Measurements from ENCODE around the gene ZC3H18.

The ZC3H18 gene

DNA sequence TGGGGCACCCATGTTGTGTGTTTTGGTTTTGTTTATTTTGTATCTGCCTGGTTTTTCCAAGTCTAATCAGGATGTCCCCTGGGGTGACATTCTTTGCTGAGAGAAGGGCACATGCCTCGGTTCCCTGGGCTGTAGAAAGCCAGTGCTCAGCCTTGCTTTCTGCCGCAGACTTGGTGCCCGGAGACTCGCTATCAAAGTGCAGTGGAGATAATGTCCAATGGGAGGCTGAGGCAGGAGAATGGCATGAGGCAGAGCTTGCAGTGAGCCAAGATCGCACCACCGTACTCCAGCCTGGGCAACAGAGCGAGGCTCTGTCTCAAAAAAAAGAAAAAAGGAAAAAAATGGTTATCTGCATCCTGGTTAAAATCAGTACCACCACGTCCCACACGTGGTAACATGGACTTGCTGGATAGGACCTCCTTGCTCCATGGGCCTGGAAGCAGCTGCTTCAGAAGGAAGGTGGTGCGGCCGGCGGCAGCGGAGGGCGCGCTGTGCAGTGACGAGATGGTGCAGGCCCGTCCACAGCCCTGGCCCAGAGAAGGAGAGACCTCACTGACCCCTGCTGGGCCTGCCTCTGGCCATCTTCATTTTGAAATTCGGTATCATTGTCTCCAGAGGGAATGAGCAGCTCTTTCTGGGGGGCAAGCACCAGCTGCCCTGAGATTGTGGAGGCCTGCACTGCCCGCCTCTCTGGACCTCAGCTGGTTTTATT is 48.9 kb downstream of the ZC3H18 start:
- no peak for TF ChIP-seq CTCF (IDR thresholded peaks at IDR 0.05; ENCODE audit: borderline replicate concordance, insufficient read depth, low read depth, low read length)
- H3K4me3 ChIP-seq (ENCODE audit: low read depth, low read length) = no peak overlapping the region

DNA sequence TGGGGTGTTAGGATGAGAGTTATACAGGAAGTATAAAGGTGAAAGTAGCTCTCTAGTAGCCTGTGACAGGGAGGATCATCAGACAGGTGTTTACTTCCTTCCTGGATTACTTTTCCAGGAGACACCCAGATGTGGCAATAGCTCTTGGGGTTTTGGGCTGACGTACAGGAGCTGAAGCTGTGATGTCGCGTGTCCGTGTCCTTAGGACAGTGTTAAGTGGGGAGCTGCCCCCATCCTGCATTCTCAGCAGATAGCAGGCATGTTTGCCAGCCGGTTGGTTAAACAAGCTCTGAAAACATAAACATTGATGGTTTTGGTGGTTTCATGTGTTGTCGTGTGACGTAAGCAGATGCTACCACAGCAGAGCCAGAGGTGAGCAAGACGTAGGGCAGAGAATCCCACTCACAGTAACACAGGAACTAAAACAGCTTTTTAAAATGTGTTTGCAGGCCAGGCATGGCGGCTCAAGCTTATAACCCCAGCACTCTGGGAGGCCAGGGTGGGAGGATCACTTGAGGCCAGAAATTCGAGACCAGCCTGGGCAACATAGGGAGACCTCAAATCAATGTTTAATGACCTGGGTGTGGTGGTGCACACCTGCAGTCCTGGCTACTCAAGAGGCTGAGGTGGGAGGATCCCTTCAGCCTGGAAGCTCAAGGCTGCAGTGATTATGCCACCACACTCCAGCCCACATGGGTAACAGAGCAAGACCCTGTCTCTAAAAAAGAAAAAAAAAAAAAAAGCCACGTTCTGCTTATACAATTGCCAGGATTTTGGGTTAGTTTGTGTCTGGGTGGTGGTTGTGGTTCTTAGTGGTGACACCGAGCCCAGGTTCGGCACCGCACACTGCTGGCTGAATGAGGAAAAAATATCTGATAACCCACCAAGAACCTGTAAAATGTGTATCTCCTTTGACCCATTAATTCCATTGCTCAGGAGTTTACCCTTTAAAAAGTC is 49.9 kb downstream of the ZC3H18 start:
- TF ChIP-seq CTCF (IDR thresholded peaks at IDR 0.05; ENCODE audit: borderline replicate concordance, insufficient read depth, low read depth, low read length) = no peak
- no peak overlapping the region for H3K4me3 ChIP-seq (ENCODE audit: low read depth, low read length)

DNA sequence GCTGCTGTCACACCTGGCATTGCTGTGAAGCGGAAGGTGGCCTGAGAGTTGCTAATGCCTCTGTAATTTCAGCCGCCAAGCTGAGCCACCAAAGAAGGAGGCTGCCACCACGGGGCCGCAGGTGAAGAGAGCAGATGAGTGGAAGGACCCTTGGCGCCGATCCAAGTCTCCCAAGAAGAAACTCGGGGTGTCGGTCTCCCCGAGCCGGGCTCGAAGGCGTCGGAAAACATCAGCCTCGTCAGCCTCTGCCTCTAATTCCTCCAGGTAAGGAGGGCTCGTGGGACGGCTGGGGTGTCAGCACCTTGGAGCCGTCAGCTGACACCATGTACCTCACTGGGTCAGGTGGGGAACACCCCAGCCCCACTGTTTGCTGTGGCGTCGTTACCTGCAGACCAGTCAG is 51.9 kb downstream of the ZC3H18 start:
- no peak for TF ChIP-seq CTCF (IDR thresholded peaks at IDR 0.05; ENCODE audit: borderline replicate concordance, insufficient read depth, low read depth, low read length)
- no peak overlapping the region for H3K4me3 ChIP-seq (ENCODE audit: low read depth, low read length)

- no peak overlapping the region for H3K4me3 ChIP-seq (ENCODE audit: low read depth, low read length)
- no peak for TF ChIP-seq CTCF (IDR thresholded peaks at IDR 0.05; ENCODE audit: borderline replicate concordance, insufficient read depth, low read depth, low read length)
Observed at GRCh38 chr16:88622866-88623265, 52.7 kb downstream of the ZC3H18 start.

GRCh38 chr16:88623858-88624257 is 53.7 kb downstream of the ZC3H18 start:
- H3K4me3 ChIP-seq (ENCODE audit: low read depth, low read length) = no peak overlapping the region
- TF ChIP-seq CTCF (IDR thresholded peaks at IDR 0.05; ENCODE audit: borderline replicate concordance, insufficient read depth, low read depth, low read length) = no peak

DNA sequence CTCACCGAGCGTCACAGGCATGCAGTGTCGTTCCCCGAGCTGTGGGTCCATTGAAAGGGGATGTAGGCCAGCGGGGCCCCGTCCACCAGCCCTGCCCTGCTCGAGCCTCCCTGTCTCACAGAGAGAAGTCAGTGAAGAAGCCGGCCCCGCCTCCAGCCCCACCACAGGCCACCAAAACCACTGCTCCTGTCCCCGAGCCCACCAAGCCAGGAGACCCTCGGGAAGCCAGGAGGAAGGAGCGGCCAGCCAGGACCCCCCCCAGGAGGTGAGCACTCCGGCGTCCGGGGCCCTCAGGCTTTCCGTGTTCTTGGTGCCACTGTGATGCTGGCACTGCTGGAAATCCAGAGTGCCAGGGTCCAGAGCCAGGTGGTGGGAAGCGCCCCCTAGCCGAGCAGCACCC is 54.3 kb downstream of the ZC3H18 start:
- no peak overlapping the region for H3K4me3 ChIP-seq (ENCODE audit: low read depth, low read length)
- TF ChIP-seq CTCF (IDR thresholded peaks at IDR 0.05; ENCODE audit: borderline replicate concordance, insufficient read depth, low read depth, low read length) = no peak
